SJSA1 (cell line): ENCODE results near the gene CTNNA2. TPM values are rescaled to one million over a fixed set of nuclear protein-coding genes. Genes with fewer than 3 reads are reported as not detected.

Experiments used
- DNase-seq, 2 experiments: peaks; one replicate each; pipeline ENCODE4 v3.0.0-alpha.2; 2015 to 2020; ENCODE audit warnings: low spot score in 2 of 2, low read depth in 1 of 2
- H3K27ac ChIP-seq: fragments of 250-450 bp; sonication (Bioruptor Pico); 2 replicates; pipeline ENCODE4 v1.5.1; 2020; ENCODE audit warnings: mild to moderate bottlenecking, moderate library complexity
- H3K27me3 ChIP-seq: fragments of 250-450 bp; sonication (Bioruptor Pico); replicated peaks from 2 replicates; pipeline ENCODE4 v1.5.1; 2020; ENCODE audit warnings: mild to moderate bottlenecking, moderate library complexity
- H3K36me3 ChIP-seq: fragments of 250-450 bp; sonication (Bioruptor Pico); 2 replicates; pipeline ENCODE4 v1.5.1; 2020; ENCODE audit warnings: mild to moderate bottlenecking
- H3K4me1 ChIP-seq: fragments of 250-450 bp; sonication (Bioruptor Pico); replicated peaks from 2 replicates; pipeline ENCODE4 v1.6.1; 2021; ENCODE audit warnings: mild to moderate bottlenecking
- H3K4me3 ChIP-seq: fragments of 250-450 bp; sonication (Bioruptor Pico); 2 replicates; pipeline ENCODE4 v1.5.1; 2020; ENCODE audit warnings: mild to moderate bottlenecking
- H3K9me3 ChIP-seq: fragments of 250-450 bp; sonication (Bioruptor Pico); replicated peaks from 2 replicates; pipeline ENCODE4 v1.5.1; 2020; ENCODE audit warnings: mild to moderate bottlenecking
- total RNA-seq: library from RNA; depleted of rRNA; stranded (reverse); fragments of >200 nt; shearing (Covaris generic); gene quantifications from 2 replicates; pipeline ENCODE4 v1.2.3, GENCODE V29; 2014

CTNNA2 gene
- total RNA-seq, 1 experiment from 2014 or later: not detected

GRCh38 chr2:80651435-80651834 lies 1138.6 kb downstream of the CTNNA2 start:
- H3K4me1 ChIP-seq: no peaks in the 10 kb centered on the region
- H3K36me3 ChIP-seq: no peaks in the 10 kb centered on the region
- H3K4me3 ChIP-seq: no peak overlapping the region
- no peak overlapping the region for H3K27ac ChIP-seq
- DNase-seq: no peak
- no peaks in the 10 kb centered on the region for H3K9me3 ChIP-seq
- no peaks in the 10 kb centered on the region for H3K27me3 ChIP-seq

GRCh38 chr2:80655265-80655664 lies 1142.4 kb downstream of the CTNNA2 start:
- Histone ChIP-seq H3K27me3 (no peaks in the 10 kb centered on the region), H3K36me3 (no peaks in the 10 kb centered on the region), H3K9me3 (0 out of 2 replicates have a peak, but pooled peaks cover 3% of the 10 kb centered on the region), H3K4me3 (no peak overlapping the region), H3K27ac (no peak overlapping the region), H3K4me1 (no peaks in the 10 kb centered on the region)
- DNase-seq: no peak

GRCh38 chr2:80670763-80671162 lies 1157.9 kb downstream of the CTNNA2 start:
- no peaks in the 10 kb centered on the region for H3K36me3 ChIP-seq
- H3K4me1 ChIP-seq: no peaks in the 10 kb centered on the region
- DNase-seq: no peak
- no peaks in the 10 kb centered on the region for H3K27me3 ChIP-seq
- no peak overlapping the region for H3K4me3 ChIP-seq
- H3K27ac ChIP-seq: no peak overlapping the region
- peaks cover 3% of the 10 kb centered on the region; the same call in 1 of the 2 replicates for H3K9me3 ChIP-seq

- no peak for DNase-seq
- H3K4me1 ChIP-seq: no peaks in the 10 kb centered on the region
- no peak overlapping the region for H3K27ac ChIP-seq
- H3K9me3 ChIP-seq: no peaks in the 10 kb centered on the region
- H3K36me3 ChIP-seq: no peaks in the 10 kb centered on the region
- no peaks in the 10 kb centered on the region for H3K27me3 ChIP-seq
- H3K4me3 ChIP-seq: no peak overlapping the region
Measured at GRCh38 chr2:80687524-80687923, 1174.7 kb downstream of the CTNNA2 start.

- Histone ChIP-seq H3K27ac (no peak overlapping the region), H3K27me3 (no peaks in the 10 kb centered on the region), H3K4me3 (no peak overlapping the region), H3K4me1 (no peaks in the 10 kb centered on the region), H3K36me3 (no peaks in the 10 kb centered on the region), H3K9me3 (no peaks in the 10 kb centered on the region)
- no peak for DNase-seq
Measured at GRCh38 chr2:80689106-80689505, 1176.3 kb downstream of the CTNNA2 start.
